K562 (cell line): ENCODE data around the gene GRK3. TPM values are rescaled to one million over a fixed set of nuclear protein-coding genes. Genes with fewer than 3 reads are reported as not detected.

Source experiments
- ARNT ChIP-seq, 2 experiments: fragments of 450-650 bp; IDR thresholded peaks; 2 replicates each; pipeline ENCODE4 v1.6.1; 2016; ENCODE audit warnings: mild to moderate bottlenecking in 1 of 2
- ASH1L ChIP-seq: fragments of 450-650 bp; IDR thresholded peaks from 2 replicates; pipeline ENCODE4 v1.6.1; 2018; ENCODE audit warnings: borderline replicate concordance, mild to moderate bottlenecking, low read depth; ENCODE audit not compliant: partially characterized antibody
- BMI1 ChIP-seq: fragments of 150-350 bp; IDR thresholded peaks from 2 replicates; pipeline ENCODE4 v1.6.1; 2014; ENCODE audit warnings: low read length
- CHD1 ChIP-seq: fragments of 200-600 bp; sonication (generic); IDR thresholded peaks from one replicate; pipeline ENCODE4 v1.6.1; 2012; ENCODE audit warnings: mild to moderate bottlenecking, moderate library complexity, low read length, inconsistent platforms
- HNRNPLL ChIP-seq: fragments of 200-400 bp; formaldehyde crosslinking; IDR thresholded peaks from 2 replicates; pipeline ENCODE4 v1.6.1; 2017; ENCODE audit warnings: low read length, low read depth, mild to moderate bottlenecking; ENCODE audit not compliant: poor library complexity, severe bottlenecking
- MCM3 ChIP-seq: fragments of 450-650 bp; IDR thresholded peaks from 2 replicates; pipeline ENCODE4 v1.6.1; 2016
- PHF8 ChIP-seq: fragments of 200-600 bp; sonication (generic); IDR thresholded peaks from 2 replicates; pipeline ENCODE4 v1.6.1; 2012; ENCODE audit warnings: mixed run types, mild to moderate bottlenecking, inconsistent platforms, low read length, moderate library complexity, borderline replicate concordance
- POU5F1 ChIP-seq: fragments of 150-350 bp; IDR thresholded peaks from 2 replicates; pipeline ENCODE4 v1.6.1; 2014; ENCODE audit warnings: borderline replicate concordance, low read length, low read depth, mild to moderate bottlenecking; ENCODE audit not compliant: partially characterized antibody
- RB1 ChIP-seq: fragments of 450-650 bp; IDR thresholded peaks from 2 replicates; pipeline ENCODE4 v1.6.1; 2017; ENCODE audit warnings: low read depth, mild to moderate bottlenecking
- RBM34 ChIP-seq: fragments of 200-400 bp; formaldehyde crosslinking; IDR thresholded peaks from 2 replicates; pipeline ENCODE4 v1.6.1; 2018; ENCODE audit warnings: low read length, borderline replicate concordance; ENCODE audit not compliant: insufficient read depth
- ZBED1 ChIP-seq: IDR thresholded peaks from 2 replicates; pipeline ENCODE4 v1.6.1; 2014
- ZFP30 ChIP-seq: fragments of 250-450 bp; sonication (Bioruptor Pico); IDR thresholded peaks from 2 replicates; pipeline ENCODE4 v1.8.0; 2022; ENCODE audit warnings: moderate library complexity, mild to moderate bottlenecking, inconsistent platforms, borderline replicate concordance
- ZNF197 ChIP-seq: fragments of 200-800 bp; sonication (Bioruptor generic); IDR thresholded peaks from 2 replicates; pipeline ENCODE4 v1.6.1; 2016; ENCODE audit warnings: low read depth, missing genetic modification characterization, missing compliant biosample characterization
- ZNF232 ChIP-seq: sonication (generic); formaldehyde crosslinking; IDR thresholded peaks from 2 replicates; pipeline ENCODE4 v1.8.0; 2022; ENCODE audit warnings: mild to moderate bottlenecking, missing genetic modification reagents
- ZNF24 ChIP-seq: fragments of 450-650 bp; IDR thresholded peaks from 2 replicates; pipeline ENCODE4 v1.6.1; 2016
- ZNF282 ChIP-seq: sonication (generic); formaldehyde crosslinking; IDR thresholded peaks from 2 replicates; pipeline ENCODE4 v1.8.1; 2023; ENCODE audit warnings: missing genetic modification reagents
- ZNF584 ChIP-seq: fragments of 200-800 bp; sonication (Bioruptor generic); IDR thresholded peaks from 2 replicates; pipeline ENCODE4 v1.6.1; 2016; ENCODE audit warnings: low read depth, mild to moderate bottlenecking, missing genetic modification characterization, missing compliant biosample characterization
- ZSCAN32 ChIP-seq: fragments of 450-650 bp; formaldehyde crosslinking; IDR thresholded peaks from 2 replicates; pipeline ENCODE4 v1.4.0; 2020; ENCODE audit warnings: mild to moderate bottlenecking, moderate library complexity
- polyA plus RNA-seq, 8 experiments: library from polyadenylated mRNA; depleted of rRNA in 4 of 8; stranded (reverse) in 5 of 8; unstranded in 3 of 8; fragments of >200 nt; fragmentation: Nextera tagmentation in 2 of 8; fragmentation: Illumina TruSeq in 1 of 8; extraction: Ambion mirVana in 2 of 8; extraction: Trizol in 1 of 8; gene quantifications; 2 replicates each; pipeline versions ENCODE4 v1.2.1 to v1.2.3, GENCODE V29; 2011 to 2014; ENCODE audit warnings: inconsistent platforms in 1 of 8, missing spikeins in 1 of 8
- total RNA-seq, 7 experiments: library from RNA; depleted of rRNA in 6 of 7; stranded (reverse); fragments of >200 nt in 6 of 7; fragmentation: Illumina TruSeq in 2 of 7; extraction: Trizol in 2 of 7; gene quantifications; 2 replicates each; pipeline versions ENCODE4 v1.2.1 to v1.2.3, GENCODE V29; 2011 to 2021; ENCODE audit warnings: low replicate concordance in 1 of 7
- TF ChIP-seq, protein P1 (sequence below): sonication (generic); formaldehyde crosslinking; IDR thresholded peaks from 2 replicates; pipeline ENCODE4 v1.8.1; 2023; ENCODE audit warnings: mild to moderate bottlenecking, missing genetic modification reagents, moderate library complexity
- TF ChIP-seq, protein P2 (sequence below), 2 experiments: fragments of 450-650 bp; conservative IDR thresholded peaks; 2 replicates each; pipeline ENCODE4 v1.6.1; 2017; ENCODE audit warnings: mild to moderate bottlenecking in 2 of 2, moderate library complexity in 2 of 2
- TF ChIP-seq, protein P3 (sequence below), 2 experiments: IDR thresholded peaks in 1 of 2; conservative IDR thresholded peaks in 1 of 2; 2 replicates each; pipeline ENCODE4 v1.6.1; 2016; ENCODE audit warnings: low read depth in 2 of 2, mild to moderate bottlenecking in 1 of 2, missing compliant biosample characterization in 1 of 2, missing genetic modification characterization in 1 of 2, moderate library complexity in 1 of 2
- TF ChIP-seq, protein P4 (sequence below): fragments of 450-650 bp; formaldehyde crosslinking; IDR thresholded peaks from 2 replicates; pipeline ENCODE4 v1.4.0; 2020; ENCODE audit warnings: mild to moderate bottlenecking, moderate library complexity

Gene GRK3
- total and polyA plus RNA-seq, 9 of the 15 experiments (the other 6 are each of a cell fraction or from before 2014, with no cell fraction given) = 1.4 to 7.6 (median 3.6) TPM

DNA sequence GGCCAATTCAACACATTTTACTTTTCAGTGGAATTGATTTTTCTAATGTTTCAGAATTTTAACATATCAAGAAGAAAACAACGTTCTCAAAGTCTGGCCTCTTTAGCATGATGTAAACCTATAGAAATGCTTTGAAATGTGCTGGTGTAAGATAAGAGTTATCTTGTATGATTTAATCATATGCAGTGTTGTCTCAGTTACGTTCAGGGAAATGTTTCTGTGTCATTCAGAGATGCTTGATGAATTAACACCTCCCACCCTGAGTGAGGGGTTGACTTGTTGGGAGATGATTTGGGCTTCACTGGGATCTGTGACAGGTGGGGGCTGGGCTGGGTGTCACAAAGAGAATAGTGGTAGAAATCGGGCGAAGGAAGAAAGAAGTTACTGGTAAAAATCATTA is 161.8 kb downstream of the GRK3 start (continued):
- TF ChIP-seq, protein P1, sequence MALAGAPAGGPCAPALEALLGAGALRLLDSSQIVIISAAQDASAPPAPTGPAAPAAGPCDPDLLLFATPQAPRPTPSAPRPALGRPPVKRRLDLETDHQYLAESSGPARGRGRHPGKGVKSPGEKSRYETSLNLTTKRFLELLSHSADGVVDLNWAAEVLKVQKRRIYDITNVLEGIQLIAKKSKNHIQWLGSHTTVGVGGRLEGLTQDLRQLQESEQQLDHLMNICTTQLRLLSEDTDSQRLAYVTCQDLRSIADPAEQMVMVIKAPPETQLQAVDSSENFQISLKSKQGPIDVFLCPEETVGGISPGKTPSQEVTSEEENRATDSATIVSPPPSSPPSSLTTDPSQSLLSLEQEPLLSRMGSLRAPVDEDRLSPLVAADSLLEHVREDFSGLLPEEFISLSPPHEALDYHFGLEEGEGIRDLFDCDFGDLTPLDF (CRISPR knock-in tag) = no peak
- TF ChIP-seq CHD1 (no peak), RB1 (no peak), MCM3 (no peak), PHF8 (no peak), ASH1L (no peak), ZNF197 (CRISPR knock-in tag) (peak; percentile 8; the same call in 1 of the 2 replicates), ZNF584 (0 out of 2 replicates have a peak, but pooled peaks have one; percentile 7), ZSCAN32 (CRISPR knock-in tag) (no peak), HNRNPLL (no peak), ZFP30 (CRISPR knock-in tag) (no peak), BMI1 (no peak), ZNF24 (no peak), RBM34 (no peak), ZNF232 (no peak), ARNT (IDR thresholded peaks at IDR 0.05) (peak in 1 of 2 experiments; percentile 88; a peak in 2 of 4 replicates), ZBED1 (no peak), POU5F1 (no peak), ZNF282 (CRISPR knock-in tag) (no peak)
- TF ChIP-seq, protein P2, sequence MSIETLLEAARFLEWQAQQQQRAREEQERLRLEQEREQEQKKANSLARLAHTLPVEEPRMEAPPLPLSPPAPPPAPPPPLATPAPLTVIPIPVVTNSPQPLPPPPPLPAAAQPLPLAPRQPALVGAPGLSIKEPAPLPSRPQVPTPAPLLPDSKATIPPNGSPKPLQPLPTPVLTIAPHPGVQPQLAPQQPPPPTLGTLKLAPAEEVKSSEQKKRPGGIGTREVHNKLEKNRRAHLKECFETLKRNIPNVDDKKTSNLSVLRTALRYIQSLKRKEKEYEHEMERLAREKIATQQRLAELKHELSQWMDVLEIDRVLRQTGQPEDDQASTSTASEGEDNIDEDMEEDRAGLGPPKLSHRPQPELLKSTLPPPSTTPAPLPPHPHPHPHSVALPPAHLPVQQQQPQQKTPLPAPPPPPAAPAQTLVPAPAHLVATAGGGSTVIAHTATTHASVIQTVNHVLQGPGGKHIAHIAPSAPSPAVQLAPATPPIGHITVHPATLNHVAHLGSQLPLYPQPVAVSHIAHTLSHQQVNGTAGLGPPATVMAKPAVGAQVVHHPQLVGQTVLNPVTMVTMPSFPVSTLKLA (conservative IDR thresholded peaks at IDR 0.05) = 0 out of 4 replicates have a peak, but pooled peaks of 1 of the 2 experiments have one; percentile 32
- TF ChIP-seq, protein P3, sequence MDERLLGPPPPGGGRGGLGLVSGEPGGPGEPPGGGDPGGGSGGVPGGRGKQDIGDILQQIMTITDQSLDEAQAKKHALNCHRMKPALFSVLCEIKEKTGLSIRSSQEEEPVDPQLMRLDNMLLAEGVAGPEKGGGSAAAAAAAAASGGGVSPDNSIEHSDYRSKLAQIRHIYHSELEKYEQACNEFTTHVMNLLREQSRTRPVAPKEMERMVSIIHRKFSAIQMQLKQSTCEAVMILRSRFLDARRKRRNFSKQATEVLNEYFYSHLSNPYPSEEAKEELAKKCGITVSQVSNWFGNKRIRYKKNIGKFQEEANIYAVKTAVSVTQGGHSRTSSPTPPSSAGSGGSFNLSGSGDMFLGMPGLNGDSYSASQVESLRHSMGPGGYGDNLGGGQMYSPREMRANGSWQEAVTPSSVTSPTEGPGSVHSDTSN (CRISPR knock-in tag; IDR thresholded peaks at IDR 0.05; ENCODE audit: low read depth) = no peak
- TF ChIP-seq, protein P3 (tag; conservative IDR thresholded peaks at IDR 0.05; ENCODE audit: low read depth) = peak; percentile 63
- TF ChIP-seq, protein P4, sequence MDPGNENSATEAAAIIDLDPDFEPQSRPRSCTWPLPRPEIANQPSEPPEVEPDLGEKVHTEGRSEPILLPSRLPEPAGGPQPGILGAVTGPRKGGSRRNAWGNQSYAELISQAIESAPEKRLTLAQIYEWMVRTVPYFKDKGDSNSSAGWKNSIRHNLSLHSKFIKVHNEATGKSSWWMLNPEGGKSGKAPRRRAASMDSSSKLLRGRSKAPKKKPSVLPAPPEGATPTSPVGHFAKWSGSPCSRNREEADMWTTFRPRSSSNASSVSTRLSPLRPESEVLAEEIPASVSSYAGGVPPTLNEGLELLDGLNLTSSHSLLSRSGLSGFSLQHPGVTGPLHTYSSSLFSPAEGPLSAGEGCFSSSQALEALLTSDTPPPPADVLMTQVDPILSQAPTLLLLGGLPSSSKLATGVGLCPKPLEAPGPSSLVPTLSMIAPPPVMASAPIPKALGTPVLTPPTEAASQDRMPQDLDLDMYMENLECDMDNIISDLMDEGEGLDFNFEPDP = no peak
